Measurements from ENCODE around the gene LYZL1.
"Not testable (repeated sequence)": the region's sequence is repeated elsewhere in the genome, so short reads cannot be mapped to it uniquely, and the experiment has no call there.

LYZL1 gene

GRCh38 chr10:29308142-29308541 lies 19.3 kb downstream of the LYZL1 start:
- DNase-seq (ENCODE audit: low read depth in 2 of 2) = not testable (repeated sequence)

- DNase-seq (ENCODE audit: low read depth in 2 of 2) = no peak
Observed at GRCh38 chr10:29309465-29309864, 20.6 kb downstream of the LYZL1 start.

DNA sequence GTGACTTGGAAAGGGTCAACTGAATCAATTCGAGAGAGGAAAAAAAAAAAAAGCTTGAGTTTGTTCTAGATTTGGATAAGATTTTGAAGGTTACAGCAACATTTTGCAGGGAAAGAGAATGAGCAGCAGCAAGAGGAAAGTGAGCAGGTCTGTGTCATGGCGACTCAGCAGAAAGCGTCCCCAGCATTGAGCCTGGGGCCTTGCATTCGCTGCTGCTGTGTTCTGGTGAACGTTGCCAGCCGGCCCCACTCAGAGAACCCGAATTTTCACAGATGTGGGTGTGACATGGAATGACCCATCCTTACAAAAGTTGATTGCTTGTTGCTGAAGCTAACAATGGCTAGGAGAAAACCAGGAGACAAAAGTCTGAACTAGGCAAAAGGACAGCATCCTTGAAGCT lies 21.6 kb downstream of the LYZL1 start:
- not testable (repeated sequence) for DNase-seq (ENCODE audit: low read depth in 2 of 2)

- DNase-seq (ENCODE audit: low read depth in 2 of 2) = no peak
Observed at GRCh38 chr10:29313071-29313470, 24.2 kb downstream of the LYZL1 start.

GRCh38 chr10:29314726-29315125 lies 25.9 kb downstream of the LYZL1 start:
- no peak for DNase-seq (ENCODE audit: low read depth in 2 of 2)

DNA sequence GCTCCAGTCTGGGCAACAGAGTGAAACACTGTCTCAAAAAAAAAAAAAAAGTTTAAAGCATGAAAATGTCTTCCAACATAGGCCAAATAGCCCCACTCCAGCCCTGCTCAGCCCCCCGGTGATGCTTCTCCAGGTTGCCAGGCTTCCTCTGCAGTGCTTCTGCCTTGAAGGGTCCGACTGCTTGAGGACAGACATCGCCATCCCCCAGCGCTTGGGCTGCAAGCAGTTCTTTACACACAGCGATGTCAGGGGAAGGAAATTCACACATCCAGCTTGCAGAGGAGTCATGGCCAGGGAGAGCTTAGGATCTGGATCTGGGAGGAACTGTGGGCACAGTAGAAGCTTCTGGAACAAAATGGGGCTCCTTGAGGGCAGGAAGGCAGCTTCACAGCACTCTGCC lies 26.9 kb downstream of the LYZL1 start:
- no peak for DNase-seq (ENCODE audit: low read depth in 2 of 2)

DNA sequence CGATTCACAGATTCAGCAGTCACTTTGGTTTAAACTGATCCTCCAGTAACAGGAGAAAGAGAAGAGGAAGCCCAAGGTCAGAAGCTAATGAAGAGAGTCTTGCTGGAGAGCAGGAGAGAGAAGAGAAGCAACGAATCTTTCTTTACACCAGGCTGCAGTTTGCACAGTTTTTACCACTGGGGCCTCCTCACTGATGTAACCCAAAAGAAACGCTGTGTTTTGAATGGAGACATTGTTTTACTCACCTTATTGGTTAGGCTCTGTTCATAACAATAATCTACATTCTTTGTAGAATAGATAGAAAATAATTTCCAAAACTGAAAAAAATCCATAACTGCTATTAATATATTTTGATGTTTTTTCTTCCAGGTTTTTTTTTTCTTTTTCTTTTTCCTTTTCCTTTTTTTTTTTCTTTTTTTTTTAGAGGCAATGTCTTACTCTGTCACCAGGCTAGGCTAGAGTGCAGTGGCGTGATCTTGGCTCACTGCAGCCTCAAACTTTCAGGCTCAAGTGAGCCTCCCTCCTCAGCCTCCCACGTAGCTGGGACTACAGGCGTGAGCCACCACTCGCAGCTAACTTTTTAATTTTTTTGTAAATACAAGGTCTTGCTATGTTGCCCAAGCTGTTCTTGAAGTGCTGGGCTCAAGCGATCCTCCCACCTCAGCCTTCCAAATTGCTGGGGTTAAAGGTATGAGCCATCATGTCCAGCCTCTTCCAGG lies 27.6 kb downstream of the LYZL1 start:
- no peak for DNase-seq (ENCODE audit: low read depth in 2 of 2)

- DNase-seq (ENCODE audit: low read depth in 2 of 2) = no peak
Observed at GRCh38 chr10:29317027-29317420, 28.2 kb downstream of the LYZL1 start.

GRCh38 chr10:29317423-29318021 lies 28.7 kb downstream of the LYZL1 start:
- no peak for DNase-seq (ENCODE audit: low read depth in 2 of 2)

DNA sequence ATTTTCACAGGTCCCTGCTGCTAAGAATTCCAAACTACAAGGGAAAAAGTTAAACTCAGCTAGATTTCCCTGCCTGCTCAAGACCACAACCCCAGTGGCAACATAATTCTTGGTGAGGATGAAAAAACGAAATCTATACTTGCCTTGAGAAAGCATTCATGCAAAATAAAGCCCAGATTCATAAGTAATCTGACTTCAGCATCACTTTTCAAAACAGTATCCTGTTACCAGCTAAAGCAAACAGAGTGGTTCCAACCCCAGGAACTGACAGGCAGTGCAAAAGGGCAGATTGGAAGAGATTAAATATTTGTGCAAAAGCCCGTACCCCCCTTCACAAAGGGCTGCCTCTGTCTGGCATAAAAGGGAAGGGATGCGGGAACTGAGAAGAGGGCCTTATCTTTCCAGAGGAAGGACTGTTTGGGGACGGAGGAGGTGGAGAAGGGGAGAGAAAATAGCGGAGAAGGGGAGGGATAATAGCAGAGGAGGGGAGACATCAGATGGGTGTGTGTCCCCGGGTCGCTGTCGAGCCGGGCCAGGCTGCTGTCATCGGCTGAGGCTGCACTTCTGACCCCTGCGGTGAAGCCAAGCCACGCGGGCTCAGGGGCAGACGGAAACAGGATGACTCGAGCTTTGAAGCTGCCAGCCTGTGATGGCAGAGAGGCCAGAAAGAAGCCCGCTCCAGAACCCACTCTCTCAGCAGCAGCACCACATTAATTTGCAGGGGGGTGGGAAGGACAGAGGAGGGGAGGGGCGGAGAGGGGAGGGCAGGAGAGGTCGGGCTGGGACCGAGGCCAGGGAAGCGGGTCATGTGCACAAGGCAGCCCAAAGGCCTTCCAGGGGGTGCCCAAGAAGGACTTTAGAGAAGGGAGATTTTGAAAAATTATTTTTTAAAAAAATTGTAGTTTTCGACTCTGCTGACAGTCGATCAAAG lies 29.5 kb downstream of the LYZL1 start:
- DNase-seq (ENCODE audit: low read depth in 2 of 2) = not testable (repeated sequence)

- no peak for DNase-seq (ENCODE audit: low read depth in 2 of 2)
Observed at GRCh38 chr10:29319205-29319781, 30.4 kb downstream of the LYZL1 start.

- not testable (repeated sequence) for DNase-seq (ENCODE audit: low read depth in 2 of 2)
Observed at GRCh38 chr10:29320680-29321121, 31.8 kb downstream of the LYZL1 start.

DNA sequence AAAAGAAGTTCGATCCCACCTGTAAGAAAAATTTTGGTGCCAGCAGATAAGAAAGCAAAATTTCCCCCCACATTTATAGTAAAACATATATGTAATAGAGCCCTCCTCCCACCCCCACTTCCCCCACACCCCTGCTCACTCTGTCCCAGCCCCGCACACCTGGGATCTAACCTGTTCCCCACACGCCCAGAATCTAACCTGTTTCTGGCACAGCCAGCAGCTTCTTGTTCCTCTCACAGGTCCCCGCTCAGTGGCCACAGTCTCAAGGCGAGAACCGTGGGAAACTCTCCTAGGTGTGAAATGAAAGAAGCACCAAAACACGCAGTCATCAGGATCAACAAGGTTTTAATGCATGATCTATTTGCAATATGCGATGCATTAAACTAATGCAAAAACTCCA lies 32.8 kb downstream of the LYZL1 start:
- DNase-seq (ENCODE audit: low read depth in 2 of 2) = no peak

GRCh38 chr10:29322918-29323317 lies 34.0 kb downstream of the LYZL1 start:
- no peak for DNase-seq (ENCODE audit: low read depth in 2 of 2)

DNA sequence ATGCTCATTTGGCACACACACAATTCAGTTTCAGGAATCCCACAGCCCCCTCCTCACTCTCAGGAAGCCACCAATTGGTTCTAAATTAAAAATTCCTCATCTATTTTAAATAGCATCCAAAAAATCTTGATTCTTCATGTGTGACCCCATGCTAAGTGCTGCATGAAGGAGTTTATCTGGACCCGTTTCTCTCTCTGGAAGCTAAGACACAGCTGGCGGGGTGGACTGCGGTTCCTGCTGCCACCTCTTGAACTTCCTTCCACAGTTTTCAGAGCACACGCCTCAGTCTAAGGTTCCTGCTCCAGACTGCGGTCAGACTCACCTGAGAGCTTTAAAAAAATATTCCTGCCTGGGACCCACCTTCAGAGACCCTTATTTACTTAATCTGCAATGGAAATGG lies 34.5 kb downstream of the LYZL1 start:
- no peak for DNase-seq (ENCODE audit: low read depth in 2 of 2)

- DNase-seq (ENCODE audit: low read depth in 2 of 2) = no peak
Observed at GRCh38 chr10:29324220-29324841, 35.5 kb downstream of the LYZL1 start.

DNA sequence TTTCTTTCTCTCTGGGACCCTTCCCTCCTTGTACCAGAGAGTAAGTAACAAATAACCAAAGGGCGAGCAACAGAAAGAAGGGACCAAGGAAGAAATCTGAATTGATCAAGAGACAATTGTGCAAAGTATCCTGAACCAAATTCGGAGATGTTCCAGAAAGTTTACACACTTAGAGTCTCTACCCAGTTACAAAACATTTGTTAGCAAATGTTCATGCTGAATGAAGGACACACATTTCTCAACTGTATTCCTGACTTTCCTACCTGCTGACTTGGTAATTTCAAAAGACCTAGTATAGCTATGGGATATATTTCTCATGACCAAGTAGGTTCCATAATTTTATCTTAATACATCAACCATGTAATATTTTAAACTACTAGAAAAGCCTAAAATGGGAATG lies 37.4 kb downstream of the LYZL1 start:
- DNase-seq (ENCODE audit: low read depth in 2 of 2) = no peak

GRCh38 chr10:29326886-29327745 lies 38.2 kb downstream of the LYZL1 start:
- no peak for DNase-seq (ENCODE audit: low read depth in 2 of 2)

GRCh38 chr10:29327746-29328102 lies 38.9 kb downstream of the LYZL1 start:
- DNase-seq (ENCODE audit: low read depth in 2 of 2) = no peak

DNA sequence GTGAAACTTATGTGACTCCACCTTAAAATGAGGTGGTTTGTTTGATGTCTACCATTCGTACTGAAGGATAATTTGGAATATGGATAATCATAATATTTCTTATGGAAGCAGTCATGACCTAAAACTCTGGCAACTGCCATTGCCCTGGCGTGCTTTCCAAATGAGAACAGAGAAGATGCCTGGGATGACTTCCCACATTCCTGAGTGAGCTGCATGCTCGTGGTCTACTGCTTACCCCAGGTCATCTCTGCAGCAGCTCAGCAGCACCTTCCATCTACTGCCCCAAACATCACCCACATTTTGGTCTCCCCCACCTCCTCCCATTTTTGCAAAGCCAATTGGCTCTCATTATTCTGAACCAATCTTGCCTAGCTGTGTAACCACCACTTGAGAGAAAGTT lies 40.1 kb downstream of the LYZL1 start:
- no peak for DNase-seq (ENCODE audit: low read depth in 2 of 2)

DNA sequence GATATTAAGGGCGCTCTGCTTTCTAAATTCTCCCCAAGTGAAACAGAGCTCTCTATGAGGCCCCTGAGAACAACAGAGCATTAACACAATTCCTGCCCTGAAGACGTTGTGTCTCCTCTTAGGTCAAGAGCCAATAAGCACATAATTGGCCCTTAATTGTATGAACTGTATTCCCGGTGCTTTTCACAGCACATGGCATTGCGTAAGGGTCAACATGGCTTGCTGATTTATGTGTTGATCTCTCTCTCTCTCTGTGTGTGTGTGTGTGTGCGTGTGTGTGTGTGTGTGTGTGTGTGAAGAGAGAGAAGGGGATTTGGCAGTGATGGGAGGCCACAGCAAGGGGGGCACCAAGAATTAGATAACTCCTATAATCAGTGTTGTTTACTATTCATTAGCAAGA lies 40.5 kb downstream of the LYZL1 start:
- no peak for DNase-seq (ENCODE audit: low read depth in 2 of 2)

Data from activated CD8-positive, alpha-beta memory T cell treated with anti-CD3 and anti-CD28 coated beads for 4 hours (primary cell).